Measurements from ENCODE around the gene ZNF414.
"Not testable (repeated sequence)": the region's sequence is repeated elsewhere in the genome, so short reads cannot be mapped to it uniquely, and the experiment has no call there.

The ZNF414 gene

GRCh38 chr19:8519388-8519787 is 5.4 kb upstream of the ZNF414 start:
- DNase-seq (ENCODE audit: insufficient read length, low spot score) (no peak), FAIRE-seq (no peak)

GRCh38 chr19:8518536-8518935 is 4.6 kb upstream of the ZNF414 start:
- no peak for FAIRE-seq
- no peak for DNase-seq (ENCODE audit: insufficient read length, low spot score)

GRCh38 chr19:8517551-8518442 is 3.8 kb upstream of the ZNF414 start:
- no peak for DNase-seq (ENCODE audit: insufficient read length, low spot score)
- no peak for FAIRE-seq

- FAIRE-seq (no peak), DNase-seq (ENCODE audit: insufficient read length, low spot score) (no peak)
These were observed 1.4 kb upstream of the ZNF414 start for GRCh38 chr19:8515317-8515716.

- FAIRE-seq; DNase-seq (ENCODE audit: insufficient read length, low spot score): not testable (repeated sequence)
These were observed 590 bp upstream of the ZNF414 start for GRCh38 chr19:8514505-8515009.

GRCh38 chr19:8513036-8513686 is 806 bp downstream of the ZNF414 start:
- FAIRE-seq (no peak), DNase-seq (ENCODE audit: insufficient read length, low spot score) (no peak)

- FAIRE-seq (peak; percentile 76), DNase-seq (ENCODE audit: insufficient read length, low spot score) (no peak)
These were observed 1.6 kb downstream of the ZNF414 start for GRCh38 chr19:8512115-8512967.

- no peak for DNase-seq (ENCODE audit: insufficient read length, low spot score)
- FAIRE-seq = no peak
These were observed 2.3 kb downstream of the ZNF414 start for GRCh38 chr19:8511573-8512101.

GRCh38 chr19:8510589-8511115 is 3.3 kb downstream of the ZNF414 start:
- FAIRE-seq = no peak
- DNase-seq (ENCODE audit: insufficient read length, low spot score) = no peak

GRCh38 chr19:8506402-8506957 is 7.5 kb downstream of the ZNF414 start:
- no peak for DNase-seq (ENCODE audit: insufficient read length, low spot score)
- no peak for FAIRE-seq

- DNase-seq (ENCODE audit: insufficient read length, low spot score) (peak; percentile 90), FAIRE-seq (peak; percentile 66)
These were observed 8.1 kb downstream of the ZNF414 start for GRCh38 chr19:8505680-8506401.

- FAIRE-seq = peak; percentile 11
- no peak for DNase-seq (ENCODE audit: insufficient read length, low spot score)
These were observed 9.0 kb downstream of the ZNF414 start for GRCh38 chr19:8504919-8505318.

- FAIRE-seq = no peak
- no peak for DNase-seq (ENCODE audit: insufficient read length, low spot score)
These were observed 9.8 kb downstream of the ZNF414 start for GRCh38 chr19:8504171-8504570.

- DNase-seq (ENCODE audit: insufficient read length, low spot score) = no peak
These were observed 10.5 kb downstream of the ZNF414 start for GRCh38 chr19:8503510-8503909.

GRCh38 chr19:8501981-8502380 is 12.0 kb downstream of the ZNF414 start:
- no peak for FAIRE-seq
- no peak for DNase-seq (ENCODE audit: insufficient read length, low spot score)

More at GRCh38 chr19:8503510-8503909, 10.5 kb downstream of the ZNF414 start:
- no peak for FAIRE-seq

- no peak for FAIRE-seq
These were observed 12.5 kb downstream of the ZNF414 start for GRCh38 chr19:8501516-8501915.

GRCh38 chr19:8500158-8500557 is 13.8 kb downstream of the ZNF414 start:
- FAIRE-seq = no peak
- DNase-seq (ENCODE audit: insufficient read length, low spot score) = no peak

More at GRCh38 chr19:8501516-8501915, 12.5 kb downstream of the ZNF414 start:
- no peak for DNase-seq (ENCODE audit: insufficient read length, low spot score)

GRCh38 chr19:8499048-8499833 is 14.7 kb downstream of the ZNF414 start:
- DNase-seq (ENCODE audit: insufficient read length, low spot score) (no peak), FAIRE-seq (no peak)

- DNase-seq (ENCODE audit: insufficient read length, low spot score) = no peak
- no peak for FAIRE-seq
These were observed 15.7 kb downstream of the ZNF414 start for GRCh38 chr19:8498295-8498694.
